ENCODE data around the gene PAQR8. TPM values are rescaled to one million over a fixed set of nuclear protein-coding genes. Genes with fewer than 3 reads are reported as not detected.

PAQR8 gene
- total RNA-seq, 1 experiment from 2014 or later = 3.2 TPM

Other genes with a start within 250 kb of the PAQR8 start
- not detected in 2 replicates for gene IL17A, start 175.8 kb upstream of the PAQR8 start, total RNA-seq (2014; rRNA removed; shearing (Covaris generic); ENCODE audit: low replicate concordance)
- not detected in 2 replicates for gene IL17F, start 117.7 kb upstream of the PAQR8 start, total RNA-seq (2014; rRNA removed; shearing (Covaris generic); ENCODE audit: low replicate concordance)
- gene MCM3, start 77.4 kb upstream of the PAQR8 start, total RNA-seq (2014; rRNA removed; shearing (Covaris generic); ENCODE audit: low replicate concordance) = 1,027 and 1,090 TPM in 2 replicates
- 54.0 and 78.4 TPM in 2 replicates for gene EFHC1, start 58.2 kb downstream of the PAQR8 start, total RNA-seq (2014; rRNA removed; shearing (Covaris generic); ENCODE audit: low replicate concordance)
- 206 and 243 TPM in 2 replicates for gene TRAM2, start 214.9 kb downstream of the PAQR8 start, total RNA-seq (2014; rRNA removed; shearing (Covaris generic); ENCODE audit: low replicate concordance)

Measured in MG63 (cell line).